ENCODE data around the gene TPRKB. TPM values are rescaled to one million over a fixed set of nuclear protein-coding genes. Genes with fewer than 3 reads are reported as not detected.

TPRKB gene
- total RNA-seq, 1 donor from 2014 or later, result 17.3 TPM

- H3K36me3 ChIP-seq, result peaks cover 54% of the 10 kb centered on the region
- no peak for DNase-seq
- H3K9me3 ChIP-seq, result no peaks in the 10 kb centered on the region
- no peaks in the 10 kb centered on the region for H3K27me3 ChIP-seq (ENCODE audit: low read depth)
- no peak overlapping the region for H3K4me3 ChIP-seq
- ATAC-seq, result no peak
- H3K4me1 ChIP-seq, result no peaks in the 10 kb centered on the region
- intact Hi-C loops (cut with DNase I), result no loop called here
- TF ChIP-seq, protein P1, sequence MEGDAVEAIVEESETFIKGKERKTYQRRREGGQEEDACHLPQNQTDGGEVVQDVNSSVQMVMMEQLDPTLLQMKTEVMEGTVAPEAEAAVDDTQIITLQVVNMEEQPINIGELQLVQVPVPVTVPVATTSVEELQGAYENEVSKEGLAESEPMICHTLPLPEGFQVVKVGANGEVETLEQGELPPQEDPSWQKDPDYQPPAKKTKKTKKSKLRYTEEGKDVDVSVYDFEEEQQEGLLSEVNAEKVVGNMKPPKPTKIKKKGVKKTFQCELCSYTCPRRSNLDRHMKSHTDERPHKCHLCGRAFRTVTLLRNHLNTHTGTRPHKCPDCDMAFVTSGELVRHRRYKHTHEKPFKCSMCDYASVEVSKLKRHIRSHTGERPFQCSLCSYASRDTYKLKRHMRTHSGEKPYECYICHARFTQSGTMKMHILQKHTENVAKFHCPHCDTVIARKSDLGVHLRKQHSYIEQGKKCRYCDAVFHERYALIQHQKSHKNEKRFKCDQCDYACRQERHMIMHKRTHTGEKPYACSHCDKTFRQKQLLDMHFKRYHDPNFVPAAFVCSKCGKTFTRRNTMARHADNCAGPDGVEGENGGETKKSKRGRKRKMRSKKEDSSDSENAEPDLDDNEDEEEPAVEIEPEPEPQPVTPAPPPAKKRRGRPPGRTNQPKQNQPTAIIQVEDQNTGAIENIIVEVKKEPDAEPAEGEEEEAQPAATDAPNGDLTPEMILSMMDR (IDR thresholded peaks at IDR 0.05), result no peak
- no peak overlapping the region for H3K27ac ChIP-seq
Measured at GRCh38 chr2:73749314-73749713, 12.2 kb upstream of the TPRKB start.

GRCh38 chr2:73746877-73747208, 9.7 kb upstream of the TPRKB start:
- ATAC-seq, result no peak
- TF ChIP-seq, protein P1 (IDR thresholded peaks at IDR 0.05), result no peak
- H3K36me3 ChIP-seq, result peaks cover 45% of the 10 kb centered on the region

GRCh38 chr2:73746015-73746876, 9.1 kb upstream of the TPRKB start:
- Histone ChIP-seq H3K27me3 (ENCODE audit: low read depth) (no peaks in the 10 kb centered on the region), H3K4me3 (no peak overlapping the region), H3K27ac (no peak overlapping the region), H3K36me3 (peaks cover 44% of the 10 kb centered on the region), H3K4me1 (no peaks in the 10 kb centered on the region), H3K9me3 (no peaks in the 10 kb centered on the region)
- TF ChIP-seq, protein P1 (IDR thresholded peaks at IDR 0.05), result no peak
- ATAC-seq (no peak), DNase-seq (no peak)
- intact Hi-C loops (cut with DNase I), result no loop called here

More at GRCh38 chr2:73746877-73747208, 9.7 kb upstream of the TPRKB start:
- Histone ChIP-seq H3K4me1 (no peaks in the 10 kb centered on the region), H3K9me3 (no peaks in the 10 kb centered on the region), H3K27me3 (ENCODE audit: low read depth) (no peaks in the 10 kb centered on the region), H3K4me3 (no peak overlapping the region), H3K27ac (peak overlapping the region; percentile 12)
- DNase-seq, result no peak
- intact Hi-C loops (cut with DNase I), result no loop called here

- H3K9me3 ChIP-seq, result no peaks in the 10 kb centered on the region
- DNase-seq (no peak), ATAC-seq (no peak)
- TF ChIP-seq, protein P1 (IDR thresholded peaks at IDR 0.05), result no peak
- intact Hi-C loops (cut with DNase I), result no loop called here
- peaks cover 18% of the 10 kb centered on the region for H3K36me3 ChIP-seq
- H3K4me1 ChIP-seq, result peaks cover 11% of the 10 kb centered on the region
- no peak overlapping the region for H3K4me3 ChIP-seq
- H3K27me3 ChIP-seq (ENCODE audit: low read depth), result no peaks in the 10 kb centered on the region
- no peak overlapping the region for H3K27ac ChIP-seq
Measured at GRCh38 chr2:73740767-73741166, 3.6 kb upstream of the TPRKB start.

- Histone ChIP-seq H3K36me3 (peaks cover 16% of the 10 kb centered on the region), H3K4me1 (peaks cover 11% of the 10 kb centered on the region), H3K9me3 (no peaks in the 10 kb centered on the region), H3K27ac (no peak overlapping the region), H3K27me3 (ENCODE audit: low read depth) (no peaks in the 10 kb centered on the region), H3K4me3 (no peak overlapping the region)
- intact Hi-C loops (cut with DNase I), result no loop called here
- ATAC-seq (no peak), DNase-seq (no peak)
- TF ChIP-seq, protein P1 (IDR thresholded peaks at IDR 0.05), result no peak
Measured at GRCh38 chr2:73739101-73739500, 2.0 kb upstream of the TPRKB start.

Measured in lower lobe of right lung (tissue), 2 donors.